A549 treated with Hydrocortisone at 1 μM for 4 hours (cell line): ENCODE measurements around the gene LRRC17. TPM values are rescaled to one million over a fixed set of nuclear protein-coding genes. Genes with fewer than 3 reads are reported as not detected.

Experiments
- total RNA-seq: library from RNA; stranded (reverse); fragments of 200-300 nt; extraction: Qiagen RNA extraction; gene quantifications from 5 replicates; pipeline ENCODE4 v1.2.3, GENCODE V29; 2022

LRRC17 gene, protein sequence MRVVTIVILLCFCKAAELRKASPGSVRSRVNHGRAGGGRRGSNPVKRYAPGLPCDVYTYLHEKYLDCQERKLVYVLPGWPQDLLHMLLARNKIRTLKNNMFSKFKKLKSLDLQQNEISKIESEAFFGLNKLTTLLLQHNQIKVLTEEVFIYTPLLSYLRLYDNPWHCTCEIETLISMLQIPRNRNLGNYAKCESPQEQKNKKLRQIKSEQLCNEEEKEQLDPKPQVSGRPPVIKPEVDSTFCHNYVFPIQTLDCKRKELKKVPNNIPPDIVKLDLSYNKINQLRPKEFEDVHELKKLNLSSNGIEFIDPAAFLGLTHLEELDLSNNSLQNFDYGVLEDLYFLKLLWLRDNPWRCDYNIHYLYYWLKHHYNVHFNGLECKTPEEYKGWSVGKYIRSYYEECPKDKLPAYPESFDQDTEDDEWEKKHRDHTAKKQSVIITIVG
- 0.12 TPM in 1 of 5 replicates, not detected in the others for total RNA-seq

DNA sequence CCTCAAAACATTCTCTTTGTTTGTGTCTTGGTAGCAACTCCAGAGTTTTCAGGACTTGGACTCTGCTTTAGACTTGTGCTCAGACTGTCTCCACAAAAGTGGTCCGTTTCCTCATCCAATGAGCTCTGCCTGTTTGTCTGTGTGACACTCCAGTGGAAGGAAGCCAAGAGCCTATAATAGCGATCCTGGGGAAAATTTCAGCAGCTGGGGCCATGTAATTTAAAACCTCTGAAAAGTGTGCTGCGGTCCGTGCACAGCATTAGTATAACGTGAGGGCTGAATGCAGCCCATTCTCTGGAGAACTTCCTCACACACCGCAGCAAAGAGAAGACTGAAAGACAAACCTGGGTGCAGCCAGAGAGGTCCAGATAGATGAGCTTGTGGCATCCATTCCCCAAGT, at the start of gene LRRC17:
Gene LRRC17, plus strand, starts transcription at position 259 of the 400 bp plus-strand sequence. CDS start 20,914 bp downstream, outside the sequence.

Other genes starting within 250 kb of the LRRC17 start
- gene POLR2J2, start 241.3 kb upstream of the LRRC17 start, total RNA-seq, result 0.12 to 0.61 TPM (median 0.24 TPM) in 5 replicates
- 6.0 to 7.9 TPM (median 6.9 TPM) in 5 replicates for gene FAM185A, start 164.0 kb upstream of the LRRC17 start, total RNA-seq
- 0.17 to 0.78 TPM (median 0.36 TPM) in 5 replicates for gene FBXL13, start 161.8 kb downstream of the LRRC17 start, total RNA-seq
- gene ARMC10, start 162.1 kb downstream of the LRRC17 start, total RNA-seq, result 29.6 to 35.5 TPM (median 33.4 TPM) in 5 replicates
- 2.1 to 5.8 TPM (median 3.8 TPM) in 5 replicates for gene NAPEPLD, start 236.1 kb downstream of the LRRC17 start, total RNA-seq